ENCODE data around the gene DNMT1.
"Not testable (repeated sequence)": the region's sequence is repeated elsewhere in the genome, so short reads cannot be mapped to it uniquely, and the experiment has no call there.

DNMT1 gene

DNA sequence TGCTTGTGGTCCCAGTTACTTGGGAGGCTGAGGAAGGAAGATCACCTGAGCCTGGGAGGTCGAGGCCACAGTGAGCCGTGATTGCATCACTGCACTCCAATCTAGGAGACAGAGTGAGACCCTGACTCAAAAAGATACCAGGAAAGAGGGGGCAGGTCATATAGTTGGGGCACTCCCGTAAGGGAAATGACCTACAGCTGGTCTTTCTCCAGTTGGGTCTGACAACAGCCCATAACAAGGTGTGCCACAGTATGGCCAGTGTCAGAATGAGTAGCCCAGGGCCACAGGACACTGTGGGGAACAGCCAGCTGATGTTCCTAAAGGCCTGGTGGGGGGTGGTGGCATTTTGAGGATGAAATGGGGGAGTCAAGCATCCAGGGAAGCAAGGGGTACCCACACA lies 10.8 kb downstream of the DNMT1 start:
- no peak for DNase-seq (ENCODE audit: low read depth)

DNA sequence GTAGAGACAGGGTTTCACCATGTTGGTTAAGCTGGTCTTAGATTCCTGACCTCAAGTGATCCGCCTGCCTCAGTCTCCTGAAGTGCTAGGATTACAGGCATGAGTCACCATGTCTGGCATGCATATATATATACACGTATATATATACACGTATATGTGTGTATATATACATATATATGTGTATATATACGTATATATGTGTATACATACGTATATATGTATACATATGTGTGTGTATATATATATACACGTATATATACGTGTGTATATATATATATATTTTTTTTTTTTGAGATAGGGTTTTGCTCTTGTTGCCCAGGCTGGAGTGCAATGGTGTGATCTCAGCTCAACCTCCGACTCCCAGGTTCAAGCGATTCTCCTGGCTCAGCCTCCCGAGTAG lies 11.9 kb downstream of the DNMT1 start:
- DNase-seq (ENCODE audit: low read depth), result no peak

GRCh38 chr19:10182076-10182475 lies 12.7 kb downstream of the DNMT1 start:
- DNase-seq (ENCODE audit: low read depth), result no peak

DNA sequence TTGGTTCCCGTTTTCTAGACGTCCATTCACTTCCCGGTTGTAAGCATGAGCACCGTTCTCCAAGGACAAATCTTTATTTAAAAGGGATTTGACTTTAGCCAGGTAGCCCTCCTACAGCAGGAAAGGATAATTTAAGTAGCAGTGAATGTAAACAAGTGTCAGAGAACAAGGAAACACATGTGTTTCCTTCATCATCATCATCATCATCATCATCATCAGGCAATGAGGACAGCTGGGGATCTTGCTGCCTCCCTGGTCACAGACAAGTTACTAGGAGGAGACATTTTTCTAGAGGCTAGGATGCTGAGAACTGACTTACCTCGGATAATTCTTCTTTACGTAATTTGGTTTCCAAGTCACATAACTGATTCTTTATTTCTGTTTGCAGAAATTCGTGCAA lies 14.3 kb downstream of the DNMT1 start:
- DNase-seq (ENCODE audit: low read depth), result no peak

DNA sequence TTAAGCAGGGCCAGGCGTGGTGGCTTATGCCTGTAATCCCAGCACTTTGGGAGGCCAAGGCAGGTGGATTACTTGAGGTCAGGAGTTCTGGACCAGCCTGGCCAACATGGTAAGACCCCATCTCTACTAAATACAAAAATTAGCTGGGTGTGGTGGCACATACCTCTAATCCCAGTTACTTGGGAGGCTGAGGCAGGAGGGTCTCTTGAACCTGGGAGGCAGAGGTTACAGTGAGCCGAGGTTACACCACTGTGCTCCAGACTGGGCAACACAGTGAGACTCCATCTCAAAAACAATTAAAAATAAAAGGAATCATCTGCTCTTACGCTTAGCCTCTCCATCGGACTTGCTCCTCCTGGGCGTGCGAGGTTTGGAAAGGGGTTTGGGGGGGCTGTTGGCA lies 14.7 kb downstream of the DNMT1 start:
- DNase-seq (ENCODE audit: low read depth), result not testable (repeated sequence)

DNA sequence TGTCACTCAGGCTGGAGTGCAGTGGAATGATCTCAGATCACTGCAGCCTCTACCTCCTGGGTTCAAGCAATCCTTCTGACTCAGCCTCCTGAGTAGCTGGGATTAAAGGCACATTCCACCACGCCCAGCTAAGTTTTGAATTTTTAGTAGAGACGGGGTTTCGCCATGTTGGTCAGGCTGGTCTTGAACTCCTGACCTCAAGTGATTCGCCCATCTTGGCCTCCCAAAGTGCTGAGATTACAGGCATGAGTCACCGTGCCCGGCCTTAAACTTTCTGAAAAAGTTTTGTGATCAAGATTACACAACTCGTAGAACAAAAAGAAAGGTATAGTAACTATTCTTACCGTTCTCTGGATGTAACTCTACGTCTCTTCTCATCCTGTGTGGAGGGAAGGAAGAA lies 21.2 kb downstream of the DNMT1 start:
- no peak for DNase-seq (ENCODE audit: low read depth)

- DNase-seq (ENCODE audit: low read depth), result no peak
Measured at GRCh38 chr19:10168386-10168948, 26.3 kb downstream of the DNMT1 start.

DNA sequence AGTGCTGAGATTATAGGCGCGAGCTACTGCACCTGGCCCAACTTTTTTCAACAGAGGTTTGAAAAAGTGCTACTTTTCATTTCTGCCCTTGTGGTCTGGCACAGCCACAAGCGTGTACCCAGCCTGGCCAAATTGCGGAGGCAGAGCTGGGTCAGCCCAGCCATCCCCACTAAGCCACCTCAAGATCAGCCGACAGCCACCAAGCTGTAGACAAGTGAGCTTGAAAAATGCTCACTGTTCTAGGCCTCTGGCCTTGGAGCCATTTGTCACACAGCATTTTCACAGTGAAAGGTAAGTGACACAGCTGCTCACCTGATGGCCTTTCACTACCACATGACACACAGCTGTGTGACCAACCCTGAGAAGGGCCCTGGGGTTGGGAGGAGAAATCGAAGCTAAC lies 27.3 kb downstream of the DNMT1 start:
- no peak for DNase-seq (ENCODE audit: low read depth)

DNA sequence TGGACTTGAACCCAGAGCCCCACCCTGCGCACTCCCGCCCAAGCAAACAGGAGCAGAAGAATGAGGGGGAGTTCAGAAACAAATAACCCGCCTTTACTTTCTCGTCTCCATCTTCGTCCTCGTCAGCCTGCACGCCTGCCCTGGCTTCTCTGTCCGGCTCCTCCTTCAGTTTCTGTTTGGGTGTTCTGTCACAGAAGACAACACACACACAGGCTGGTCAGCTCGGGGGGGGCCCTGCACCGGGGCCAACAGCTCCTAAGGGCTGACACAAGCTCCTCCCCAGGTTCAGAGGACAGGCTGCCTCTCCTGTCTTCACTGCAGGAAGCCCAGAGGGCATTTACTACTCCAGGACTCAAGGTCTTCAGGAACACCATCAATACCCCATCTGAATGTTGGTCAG lies 28.3 kb downstream of the DNMT1 start:
- not testable (repeated sequence) for DNase-seq (ENCODE audit: low read depth)

DNA sequence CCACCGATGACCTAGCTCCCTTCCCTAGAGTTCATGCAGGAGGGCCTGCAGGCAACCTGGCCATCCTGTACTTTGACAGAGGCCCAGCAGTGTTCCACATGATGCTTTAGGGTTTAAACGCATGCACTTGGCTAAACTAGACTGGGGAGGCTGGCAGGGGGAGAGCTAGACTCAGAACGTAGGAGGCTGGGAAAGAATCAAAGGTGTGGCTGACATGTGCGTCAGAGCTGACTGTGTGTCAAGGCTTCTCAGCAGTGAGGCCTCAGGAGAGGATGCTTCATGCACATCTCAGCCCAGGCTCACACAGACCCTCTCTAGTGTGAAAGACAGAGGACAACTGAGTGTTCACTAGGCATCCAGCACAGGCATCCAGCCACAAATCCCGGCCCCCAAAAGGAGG lies 28.7 kb downstream of the DNMT1 start:
- DNase-seq (ENCODE audit: low read depth), result no peak

- no peak for DNase-seq (ENCODE audit: low read depth)
Measured at GRCh38 chr19:10163536-10163935, 31.2 kb downstream of the DNMT1 start.

DNA sequence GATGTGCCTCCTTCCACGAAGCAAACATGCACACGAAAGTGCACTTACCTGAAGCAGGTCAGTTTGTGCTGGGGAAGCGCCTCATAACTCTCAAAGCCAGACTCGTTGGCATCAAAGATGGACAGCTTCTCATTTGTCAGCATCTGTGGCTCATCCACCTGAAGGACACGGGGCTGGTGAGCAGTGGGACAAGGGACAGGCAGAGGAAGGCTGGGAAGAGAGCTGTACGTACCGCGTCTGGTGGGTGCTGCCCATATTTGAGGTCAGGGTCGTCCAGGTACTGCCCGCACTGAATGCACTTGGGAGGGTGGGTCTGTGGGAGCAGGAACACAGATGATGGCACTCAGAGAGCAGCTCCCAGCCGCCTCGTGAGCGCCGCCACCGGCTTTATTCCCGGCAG lies 35.1 kb downstream of the DNMT1 start:
- DNase-seq (ENCODE audit: low read depth), result no peak

- DNase-seq (ENCODE audit: low read depth), result no peak
Measured at GRCh38 chr19:10158485-10158884, 36.3 kb downstream of the DNMT1 start.

DNA sequence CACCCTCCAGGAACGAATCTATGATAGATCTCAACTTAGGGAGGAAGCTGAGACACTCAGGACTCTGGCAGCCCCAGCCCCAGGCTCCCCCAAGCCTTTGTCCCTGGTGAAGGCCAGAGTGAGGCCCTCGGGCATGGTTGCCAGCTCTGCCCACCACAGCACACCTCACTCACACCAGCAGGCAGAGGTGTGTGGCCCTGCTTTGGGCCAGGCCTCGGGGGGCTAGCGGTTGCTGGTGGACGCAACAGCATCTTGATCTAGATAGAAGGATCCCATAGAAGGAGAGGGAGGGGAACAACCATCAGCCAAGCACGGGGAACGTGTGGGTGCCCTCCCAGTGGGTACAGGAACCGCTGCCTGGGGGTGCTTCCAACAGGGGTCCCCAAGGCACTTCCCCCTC lies 36.7 kb downstream of the DNMT1 start:
- no peak for DNase-seq (ENCODE audit: low read depth)

- DNase-seq (ENCODE audit: low read depth), result no peak
Measured at GRCh38 chr19:10155839-10156238, 38.9 kb downstream of the DNMT1 start.

GRCh38 chr19:10152100-10152499 lies 42.7 kb downstream of the DNMT1 start:
- no peak for DNase-seq (ENCODE audit: low read depth)

- DNase-seq (ENCODE audit: low read depth), result no peak
Measured at GRCh38 chr19:10151521-10151920, 43.2 kb downstream of the DNMT1 start.

- no peak for DNase-seq (ENCODE audit: low read depth)
Measured at GRCh38 chr19:10149427-10149826, 45.3 kb downstream of the DNMT1 start.

GRCh38 chr19:10146142-10146541 lies 48.6 kb downstream of the DNMT1 start:
- no peak for DNase-seq (ENCODE audit: low read depth)

GRCh38 chr19:10145031-10145430 lies 49.7 kb downstream of the DNMT1 start:
- DNase-seq (ENCODE audit: low read depth), result no peak

GRCh38 chr19:10144361-10144760 lies 50.4 kb downstream of the DNMT1 start:
- DNase-seq (ENCODE audit: low read depth), result no peak

DNA sequence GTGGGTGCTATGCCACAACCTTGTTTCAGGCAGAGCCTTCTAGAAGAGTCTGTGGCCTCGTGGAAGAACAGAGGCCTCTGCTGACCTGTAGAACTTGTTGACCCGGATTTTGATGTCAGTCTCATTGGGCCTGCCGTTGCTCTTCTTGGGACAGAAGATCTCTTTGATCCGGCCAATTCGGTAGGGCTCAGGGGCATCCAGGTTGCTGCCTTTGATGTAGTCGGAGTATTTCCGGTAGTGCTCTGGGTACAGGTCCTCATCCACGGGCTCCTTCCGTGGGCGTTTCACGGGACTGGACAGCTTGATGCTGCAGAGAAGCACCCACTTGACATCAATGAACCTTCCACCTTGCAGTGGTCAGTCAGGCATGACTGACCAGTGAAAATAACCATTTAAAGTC lies 51.1 kb downstream of the DNMT1 start:
- DNase-seq (ENCODE audit: low read depth), result no peak

DNA sequence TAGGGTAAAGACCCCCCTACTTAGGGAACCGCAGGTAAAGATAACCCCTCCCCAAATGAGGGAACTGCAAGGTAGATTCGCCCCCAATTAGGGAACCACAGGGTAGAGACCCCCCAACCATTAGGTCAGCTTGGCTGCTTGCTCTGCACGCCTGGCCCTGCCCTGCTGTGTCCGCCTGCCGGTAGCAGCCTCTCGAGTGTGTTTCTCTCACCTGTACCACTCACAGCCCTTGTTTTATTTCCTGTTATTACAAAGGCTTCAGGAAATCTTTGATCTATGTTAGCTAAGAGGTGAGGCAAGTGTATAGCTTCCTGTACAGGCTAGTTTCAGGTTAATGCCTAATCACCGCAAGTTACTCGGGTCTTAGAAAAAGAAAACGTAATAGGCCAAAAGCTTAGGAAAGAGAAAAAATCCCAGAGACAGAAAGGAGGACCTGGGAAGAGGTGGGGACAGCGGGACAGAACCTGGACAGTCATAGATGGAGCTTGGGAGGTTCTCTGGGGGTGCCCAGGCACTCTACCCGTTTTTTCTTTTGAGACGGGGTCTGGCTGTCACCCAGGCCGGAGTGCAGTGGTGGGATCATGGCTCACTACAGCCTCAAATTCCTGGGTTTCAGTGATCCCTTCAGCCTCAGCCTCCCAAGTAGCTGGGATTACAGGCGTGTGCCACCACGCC lies 51.9 kb downstream of the DNMT1 start:
- DNase-seq (ENCODE audit: low read depth), result no peak

DNA sequence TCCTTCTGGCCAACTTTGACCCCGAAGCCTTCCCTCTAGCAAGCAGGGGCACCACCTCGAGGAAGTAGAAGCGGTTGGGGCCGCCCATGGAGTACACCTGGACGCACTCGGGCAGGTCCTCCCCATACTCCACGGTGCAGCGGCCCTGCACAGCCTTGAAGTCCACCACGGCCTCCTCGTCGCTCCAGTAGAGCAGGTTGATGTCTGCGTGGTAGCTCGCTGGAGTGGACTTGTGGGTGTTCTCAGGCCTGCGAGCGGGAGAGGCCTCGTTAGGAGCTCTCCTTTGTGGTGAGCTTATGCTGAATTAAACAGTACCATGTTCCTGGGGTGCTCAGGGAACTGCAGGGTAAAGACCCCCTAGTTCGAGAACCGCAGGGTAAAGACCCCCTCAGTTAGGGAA lies 52.8 kb downstream of the DNMT1 start:
- DNase-seq (ENCODE audit: low read depth), result no peak

All from activated T-cell treated with anti-CD3 and anti-CD28 coated beads for 48 hours (primary cell).